ENCODE data around the gene CHRND. TPM values are rescaled to one million over a fixed set of nuclear protein-coding genes. Genes with fewer than 3 reads are reported as not detected.

Gene CHRND
- total and polyA plus RNA-seq, 2 of the 4 experiments (the other 2 are of a cell fraction), result not detected

DNA sequence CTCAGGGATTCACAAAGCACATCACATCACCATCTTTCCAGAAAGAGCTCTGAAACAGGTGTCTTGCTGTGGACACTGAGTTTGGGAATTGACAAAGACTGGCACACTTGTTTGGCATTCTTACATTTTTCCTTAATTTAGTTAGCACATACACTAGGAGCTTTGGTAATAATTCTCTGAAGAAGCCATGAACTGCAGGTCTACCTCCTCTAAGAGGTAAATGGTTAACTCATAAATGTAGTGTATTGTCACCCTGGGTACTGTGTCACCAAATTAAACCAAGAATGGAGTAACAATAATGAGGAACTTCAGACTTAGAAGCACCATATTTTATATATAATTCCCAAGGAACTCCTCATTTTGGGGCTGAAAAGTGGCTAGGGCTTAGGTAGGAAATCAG, 47.1 kb downstream of the CHRND start:
- no peak overlapping the region for H4K5ac ChIP-seq (ENCODE audit: low read depth, low read length)
- no peak overlapping the region for H3K9ac ChIP-seq (ENCODE audit: low read depth, low read length)
- H3K14ac ChIP-seq (replicated peaks; ENCODE audit: low read depth, low read length), result no peak overlapping the region
- H3K4me2 ChIP-seq (ENCODE audit: low read depth, low read length), result no peak overlapping the region
- in situ Hi-C loops (cut with MboI; ENCODE audit: low sequenced_read_pairs), result no loop called here
- H2BK20ac ChIP-seq (ENCODE audit: low read depth, low read length), result no peak overlapping the region
- no TSS peak for BruUV-seq (replicated peaks)
- H2BK120ac ChIP-seq (ENCODE audit: low read depth, low read length), result no peak overlapping the region
- H4K20me1 ChIP-seq (ENCODE audit: insufficient read depth, low read length), result no peaks in the 10 kb centered on the region
- H3K36me3 ChIP-seq (ENCODE audit: control insufficient read depth, insufficient read depth, low read length), result peaks cover 25% of the 10 kb centered on the region
- H3K4me3 ChIP-seq (ENCODE audit: insufficient read depth, low read depth, low read length), result no peak overlapping the region
- TF ChIP-seq MXI1 (IDR thresholded peaks at IDR 0.05; ENCODE audit: borderline replicate concordance, low read depth, low read length) (no peak), BHLHE40 (IDR thresholded peaks at IDR 0.05; ENCODE audit: low read depth, low read length) (no peak), CHD1 (IDR thresholded peaks at IDR 0.05; ENCODE audit: low read depth, low read length) (no peak), FOS (IDR thresholded peaks at IDR 0.05; ENCODE audit: low read depth, low read length) (no peak), SMC3 (IDR thresholded peaks at IDR 0.05; ENCODE audit: low read depth, low read length) (no peak), RCOR1 (IDR thresholded peaks at IDR 0.05; ENCODE audit: insufficient replicate concordance, low read length) (no peak), MAFK (IDR thresholded peaks at IDR 0.05; ENCODE audit: low read depth, low read length) (no peak), POLR2A (IDR thresholded peaks at IDR 0.05; ENCODE audit: low read depth, low read length) (no peak), ELK1 (IDR thresholded peaks at IDR 0.05; ENCODE audit: borderline replicate concordance, low read depth, low read length) (no peak), MAZ (IDR thresholded peaks at IDR 0.05; ENCODE audit: borderline replicate concordance, low read depth, low read length) (no peak), CEBPB (IDR thresholded peaks at IDR 0.05; ENCODE audit: low read depth, low read length) (no peak), RFX5 (IDR thresholded peaks at IDR 0.05; ENCODE audit: low read depth, low read length) (no peak)
- TF ChIP-seq, protein P1, sequence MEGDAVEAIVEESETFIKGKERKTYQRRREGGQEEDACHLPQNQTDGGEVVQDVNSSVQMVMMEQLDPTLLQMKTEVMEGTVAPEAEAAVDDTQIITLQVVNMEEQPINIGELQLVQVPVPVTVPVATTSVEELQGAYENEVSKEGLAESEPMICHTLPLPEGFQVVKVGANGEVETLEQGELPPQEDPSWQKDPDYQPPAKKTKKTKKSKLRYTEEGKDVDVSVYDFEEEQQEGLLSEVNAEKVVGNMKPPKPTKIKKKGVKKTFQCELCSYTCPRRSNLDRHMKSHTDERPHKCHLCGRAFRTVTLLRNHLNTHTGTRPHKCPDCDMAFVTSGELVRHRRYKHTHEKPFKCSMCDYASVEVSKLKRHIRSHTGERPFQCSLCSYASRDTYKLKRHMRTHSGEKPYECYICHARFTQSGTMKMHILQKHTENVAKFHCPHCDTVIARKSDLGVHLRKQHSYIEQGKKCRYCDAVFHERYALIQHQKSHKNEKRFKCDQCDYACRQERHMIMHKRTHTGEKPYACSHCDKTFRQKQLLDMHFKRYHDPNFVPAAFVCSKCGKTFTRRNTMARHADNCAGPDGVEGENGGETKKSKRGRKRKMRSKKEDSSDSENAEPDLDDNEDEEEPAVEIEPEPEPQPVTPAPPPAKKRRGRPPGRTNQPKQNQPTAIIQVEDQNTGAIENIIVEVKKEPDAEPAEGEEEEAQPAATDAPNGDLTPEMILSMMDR (conservative IDR thresholded peaks at IDR 0.05; ENCODE audit: low read depth, low read length), result no peak
- intact Hi-C loops (cut with micrococcal nuclease), result no loop called here
- POLR2A ChIA-PET (ENCODE audit: unreplicated experiment), result no interaction called here
- H3K4ac ChIP-seq (ENCODE audit: low read depth, low read length), result no peak overlapping the region
- H3K18ac ChIP-seq (ENCODE audit: low read depth, low read length), result no peak overlapping the region
- no peaks in the 10 kb centered on the region for H3K27me3 ChIP-seq (ENCODE audit: control insufficient read depth, insufficient read depth, low read length)
- ATAC-seq (ENCODE audit: low read depth) (no peak), DNase-seq (no peak)
- H3K23ac ChIP-seq (ENCODE audit: low read depth, low read length), result no peak overlapping the region
- no peak overlapping the region for H2AFZ ChIP-seq (replicated peaks; ENCODE audit: low read length, poor library complexity)
- H2BK15ac ChIP-seq (ENCODE audit: low read depth, low read length), result no peak overlapping the region
- H2AK9ac ChIP-seq (replicated peaks; ENCODE audit: low read depth, low read length, poor library complexity), result no peak overlapping the region
- peaks cover 6% of the 10 kb centered on the region; the same call in 1 of the 2 replicates for H3K4me1 ChIP-seq (ENCODE audit: control insufficient read depth, insufficient read depth, low read length)
- H2AK5ac ChIP-seq (ENCODE audit: low read depth, low read length), result no peak overlapping the region
- no peak overlapping the region for H4K91ac ChIP-seq (ENCODE audit: insufficient read depth, low read depth, low read length)
- CTCF ChIA-PET, result no interaction called here
- no peak overlapping the region for H3K56ac ChIP-seq (ENCODE audit: extremely low read depth, insufficient read depth, low read length)
- H3K9me3 ChIP-seq (ENCODE audit: control insufficient read depth, insufficient read depth, low read length), result no peaks in the 10 kb centered on the region
- H2BK5ac ChIP-seq (ENCODE audit: low read depth, low read length, poor library complexity, severe bottlenecking), result no peak overlapping the region
- peaks cover 12% of the 10 kb centered on the region; the same call in 1 of the 2 replicates for H3K9me1 ChIP-seq (ENCODE audit: insufficient read depth, low read length)
- dilution Hi-C loops (cut with HindIII; ENCODE audit: low sequenced_read_pairs, unreplicated experiment), result no loop called here
- peaks cover 7 to 34% of the 10 kb centered on the region in 2 experiments; a peak in 3 of 4 replicates for H3K79me1 ChIP-seq (ENCODE audit: low read depth in 1 of 2, low read length in 2 of 2)
- no peak overlapping the region for H4K8ac ChIP-seq (ENCODE audit: low read depth in 2 of 2, low read length in 2 of 2)
- H3K27ac ChIP-seq (ENCODE audit: insufficient read depth, low read length), result no peak overlapping the region
